Dermis microvascular lymphatic vessel endothelial cell (primary cell): ENCODE data around the gene TH. TPM values are rescaled to one million over a fixed set of nuclear protein-coding genes. Genes with fewer than 3 reads are reported as not detected.
"Not testable (repeated sequence)": the region's sequence is repeated elsewhere in the genome, so short reads cannot be mapped to it uniquely, and the experiment has no call there.

Experiments used
- DNase-seq, 2 donors: peaks; one replicate each; pipeline versions ENCODE4 v3.0.0 to v3.0.0-alpha.2; 2010; ENCODE audit warnings: low read depth in 2 of 2
- total RNA-seq: library from RNA; depleted of rRNA; stranded (reverse); fragments of >200 nt; gene quantifications from 2 replicates; pipeline ENCODE4 v1.2.1, GENCODE V29; 2014

Gene TH
- total RNA-seq, 1 donor from 2014 or later, result 0.13 TPM

DNA sequence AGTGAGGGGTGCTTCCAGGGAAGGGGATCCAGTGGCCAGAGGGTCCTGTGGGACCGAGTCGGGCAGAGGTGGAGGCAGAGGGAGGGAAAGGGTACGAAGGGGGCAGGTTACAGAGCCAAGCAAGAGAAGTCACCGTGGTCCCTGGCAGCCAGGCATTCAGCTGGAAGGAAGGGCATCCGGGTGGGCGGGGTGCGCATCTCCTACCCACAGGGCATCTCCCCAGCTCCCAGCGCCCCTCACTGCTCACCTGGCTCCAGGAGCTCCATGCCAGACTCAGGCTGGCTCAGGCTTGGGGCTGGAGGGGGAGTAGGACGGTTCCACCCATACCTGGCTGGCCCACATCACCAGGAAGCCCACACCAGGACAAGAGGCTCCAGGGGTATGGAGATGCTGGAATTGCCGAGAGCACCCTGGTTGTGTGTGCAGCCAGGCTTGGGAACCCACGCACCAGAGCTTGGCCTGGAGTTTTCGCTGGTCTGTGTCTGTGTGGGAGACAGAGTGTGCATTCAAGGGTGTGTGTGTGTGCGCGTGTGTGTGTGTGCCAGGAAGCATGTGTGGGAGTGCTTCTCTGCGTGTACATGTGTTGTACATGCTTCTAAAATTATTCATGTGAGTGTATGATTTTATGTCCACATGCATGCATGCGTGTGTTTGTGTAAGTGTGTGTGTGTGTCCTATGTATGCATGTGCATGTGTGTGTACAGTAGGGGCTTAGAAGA lies 6.6 kb upstream of the TH start:
- DNase-seq, result not testable (repeated sequence)

DNA sequence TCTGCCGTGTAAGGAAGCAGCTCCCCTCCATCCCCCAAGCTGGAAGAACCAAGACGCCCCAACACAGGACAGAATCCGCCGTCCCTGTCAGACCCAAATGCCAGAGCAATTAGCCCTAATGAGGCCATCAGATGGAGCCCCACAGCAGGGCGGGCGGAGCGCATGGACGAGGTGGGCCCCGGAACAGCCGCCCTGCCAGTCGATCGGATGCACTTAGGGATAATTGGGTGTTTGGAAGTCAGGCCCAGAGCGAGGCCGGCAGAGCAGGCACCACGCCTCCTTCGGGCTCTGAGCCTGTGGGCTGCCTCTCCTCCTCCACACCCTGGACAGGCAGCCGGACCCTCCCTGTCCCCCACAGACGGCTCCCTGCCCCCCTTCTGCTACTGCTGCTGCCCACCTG lies 5.5 kb upstream of the TH start:
- DNase-seq, result no peak

DNA sequence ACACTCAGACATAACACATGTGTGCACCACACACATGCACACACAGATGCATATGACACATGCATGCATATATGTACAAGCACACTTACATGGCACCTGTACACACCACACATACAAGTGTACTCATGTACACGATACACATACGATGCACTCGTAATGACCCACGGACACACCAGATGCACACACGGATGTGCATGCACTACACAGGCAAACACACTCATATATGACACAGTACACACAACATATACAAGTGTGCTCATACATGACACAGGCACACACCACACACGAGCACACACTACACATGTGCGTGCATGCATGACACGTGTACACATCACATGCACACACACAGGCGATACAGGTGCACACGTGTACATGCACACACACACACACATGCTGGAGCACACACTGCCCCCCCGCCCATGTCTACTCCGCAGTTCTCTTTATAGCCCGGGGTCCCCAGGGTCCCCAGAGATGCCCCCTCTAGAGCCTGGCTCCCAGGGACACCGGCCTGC lies 4.8 kb upstream of the TH start:
- DNase-seq, result no peak

DNA sequence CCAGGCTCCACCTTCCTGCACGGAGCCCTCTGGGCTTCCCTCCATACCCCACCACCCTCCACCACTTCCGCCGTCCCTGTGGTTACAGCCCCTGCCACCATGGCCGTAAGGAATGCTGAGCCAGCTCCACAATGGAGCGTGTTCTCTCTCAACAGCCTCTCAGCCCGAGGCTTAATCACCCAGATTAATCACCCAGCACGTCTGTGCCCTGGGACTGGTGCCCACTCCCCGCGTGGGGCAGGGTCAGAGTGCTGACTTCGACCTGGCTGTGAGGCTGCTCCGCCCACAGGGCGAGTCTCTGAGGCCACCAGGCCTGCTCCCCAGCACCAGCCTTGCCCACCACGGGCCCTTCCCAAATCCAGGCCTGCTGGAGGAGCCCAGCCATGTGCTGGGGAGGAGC lies 4.0 kb upstream of the TH start:
- no peak for DNase-seq

DNA sequence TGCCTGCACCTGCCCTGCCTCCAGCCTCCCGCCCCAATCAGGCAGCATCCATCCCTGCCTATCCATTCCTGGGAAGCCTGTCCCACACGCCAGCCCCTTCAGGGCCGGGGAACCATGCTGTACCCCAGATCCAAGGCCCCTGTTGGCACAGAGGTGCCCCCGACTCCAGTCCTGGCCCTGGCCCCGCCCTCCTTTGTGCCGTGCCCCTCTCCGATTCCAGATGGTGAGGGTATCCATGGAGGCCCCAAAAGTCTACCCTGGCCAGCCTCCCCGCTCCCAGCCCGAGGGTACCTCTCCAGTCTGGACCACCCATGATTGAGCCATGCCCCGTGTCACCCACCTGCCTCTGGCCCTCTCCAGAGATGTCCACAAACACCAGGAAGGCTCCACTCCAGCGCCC lies 2.7 kb upstream of the TH start:
- no peak for DNase-seq

DNA sequence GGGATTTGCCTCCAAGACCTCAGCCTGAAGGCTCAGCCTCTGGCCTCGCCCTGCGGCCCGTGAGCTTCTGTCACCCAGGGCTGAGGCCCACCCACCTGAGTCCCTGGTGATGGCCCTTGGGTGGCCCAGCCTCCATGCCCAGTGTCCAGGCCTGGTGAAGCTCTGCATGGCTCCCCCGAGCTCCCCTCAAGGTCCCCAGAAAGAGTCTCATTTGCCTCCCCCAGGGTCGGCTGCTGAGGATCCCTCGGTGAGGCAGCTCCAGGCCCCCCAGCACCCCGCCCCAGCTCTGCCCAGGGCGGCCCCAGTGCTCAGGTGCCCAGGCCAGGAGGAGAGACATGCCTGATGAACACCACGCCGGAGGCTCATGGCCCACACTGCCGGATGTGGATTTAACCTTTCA lies 2.1 kb upstream of the TH start:
- DNase-seq, result no peak

DNA sequence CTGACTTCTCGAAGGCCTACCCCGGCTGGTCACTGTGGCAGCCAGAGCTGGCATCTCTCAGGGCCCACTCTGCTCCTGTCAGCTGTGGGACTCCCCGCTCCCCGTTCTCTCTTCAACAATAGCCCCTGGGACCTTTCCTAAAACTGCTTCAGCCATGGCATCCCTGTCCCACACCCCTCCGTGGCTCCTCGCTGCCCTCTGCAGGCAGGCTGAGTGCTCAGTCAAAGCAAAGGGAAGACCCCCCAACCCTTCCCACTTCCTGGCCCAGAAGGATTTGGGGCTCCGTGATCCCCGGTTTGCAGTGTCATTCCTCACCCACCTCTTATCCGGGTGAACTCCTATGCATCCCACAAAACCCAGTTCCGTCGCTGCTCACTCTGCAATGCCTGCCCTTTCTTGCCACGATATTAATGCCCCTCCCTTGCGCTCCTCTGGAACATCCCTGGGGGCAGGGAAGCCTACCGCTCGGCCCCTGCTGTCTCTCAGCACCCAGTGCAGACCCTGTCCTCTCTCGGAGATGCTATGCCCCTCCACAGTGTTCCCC lies 1.6 kb upstream of the TH start:
- DNase-seq, result no peak

DNA sequence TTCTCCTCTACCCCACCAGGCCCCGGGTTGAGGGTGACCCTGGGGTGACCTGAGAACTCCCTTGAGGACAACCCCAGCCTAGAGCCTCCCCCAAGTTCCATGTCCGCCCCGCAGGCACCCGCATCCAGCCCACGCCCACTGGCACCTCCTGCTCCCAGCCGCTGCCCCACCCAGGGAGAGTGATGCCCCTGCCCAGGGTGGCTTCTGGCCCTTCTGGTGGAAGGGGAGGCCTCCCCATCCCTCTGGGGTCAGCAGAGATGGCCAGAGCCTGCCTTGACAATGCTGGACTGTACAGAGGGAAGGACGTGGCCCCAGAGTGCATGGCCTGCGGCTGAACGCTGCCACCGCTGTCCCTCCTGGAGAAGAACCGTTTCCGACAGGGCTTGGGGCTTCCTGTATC lies 1.1 kb upstream of the TH start:
- DNase-seq, result no peak

DNA sequence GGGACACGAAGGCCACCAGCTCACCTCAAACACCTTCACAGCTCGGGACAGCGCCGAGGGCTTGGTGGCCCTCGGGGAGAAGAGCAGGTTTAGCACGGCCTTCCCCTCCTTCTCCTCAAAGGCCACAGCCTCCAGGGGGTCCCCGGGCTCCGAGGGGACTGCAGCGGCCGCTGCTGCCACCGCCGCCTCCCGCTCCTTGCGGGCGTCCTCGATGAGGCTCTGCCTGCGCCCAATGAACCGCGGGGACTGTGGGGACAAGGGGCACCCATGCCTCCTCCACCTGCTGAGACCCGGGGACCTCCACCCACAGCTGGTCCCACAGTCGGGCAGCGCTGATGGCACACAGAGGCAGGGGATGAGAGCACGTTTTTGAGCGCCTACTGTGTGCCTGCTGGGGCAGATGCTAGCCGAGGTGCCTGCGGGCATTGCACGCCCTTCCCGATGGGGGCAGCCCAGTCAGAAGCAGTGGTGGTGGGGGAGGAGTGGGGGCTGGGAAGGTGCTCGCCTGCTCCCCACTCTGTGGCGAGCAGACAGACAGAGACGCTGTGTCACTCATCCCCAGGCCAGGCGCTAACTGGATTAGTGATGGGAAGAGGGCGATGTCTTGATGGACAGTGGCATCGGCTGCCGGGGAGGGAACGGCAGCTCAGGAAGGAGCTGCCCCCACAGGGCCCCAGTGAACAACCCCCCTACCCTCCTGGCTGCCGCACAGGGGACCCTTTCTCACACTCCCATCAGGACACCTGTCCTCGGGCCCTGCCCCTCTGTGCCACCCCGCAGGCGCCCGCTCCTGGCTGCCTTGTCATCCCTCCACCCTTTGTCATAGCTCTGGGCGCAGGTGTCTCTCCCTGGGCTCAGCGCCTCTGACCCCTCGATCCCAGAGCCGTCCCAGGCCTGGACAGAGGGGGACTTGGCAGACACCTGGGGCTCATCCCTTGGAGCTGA lies 1.7 kb downstream of the TH start:
- DNase-seq, result no peak

DNA sequence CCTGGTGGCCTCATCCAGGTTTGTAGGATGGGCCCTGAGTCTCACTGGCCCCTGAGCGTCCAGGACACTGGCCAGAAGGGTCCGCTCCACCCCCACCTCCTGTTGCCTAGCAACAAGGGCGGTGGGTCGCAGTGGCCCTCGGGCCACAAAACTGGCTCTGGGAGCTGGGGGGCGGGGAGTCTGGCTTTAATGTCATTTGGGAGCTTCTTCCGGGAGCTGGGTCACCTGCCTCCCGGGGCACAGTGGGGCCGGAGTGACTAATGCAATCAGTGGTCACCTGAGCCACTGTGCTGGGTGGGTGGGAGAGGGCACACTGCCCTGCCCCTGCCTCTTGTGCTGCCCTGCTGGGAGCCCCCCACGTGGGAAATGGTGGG lies 2.6 kb downstream of the TH start:
- no peak for DNase-seq

DNA sequence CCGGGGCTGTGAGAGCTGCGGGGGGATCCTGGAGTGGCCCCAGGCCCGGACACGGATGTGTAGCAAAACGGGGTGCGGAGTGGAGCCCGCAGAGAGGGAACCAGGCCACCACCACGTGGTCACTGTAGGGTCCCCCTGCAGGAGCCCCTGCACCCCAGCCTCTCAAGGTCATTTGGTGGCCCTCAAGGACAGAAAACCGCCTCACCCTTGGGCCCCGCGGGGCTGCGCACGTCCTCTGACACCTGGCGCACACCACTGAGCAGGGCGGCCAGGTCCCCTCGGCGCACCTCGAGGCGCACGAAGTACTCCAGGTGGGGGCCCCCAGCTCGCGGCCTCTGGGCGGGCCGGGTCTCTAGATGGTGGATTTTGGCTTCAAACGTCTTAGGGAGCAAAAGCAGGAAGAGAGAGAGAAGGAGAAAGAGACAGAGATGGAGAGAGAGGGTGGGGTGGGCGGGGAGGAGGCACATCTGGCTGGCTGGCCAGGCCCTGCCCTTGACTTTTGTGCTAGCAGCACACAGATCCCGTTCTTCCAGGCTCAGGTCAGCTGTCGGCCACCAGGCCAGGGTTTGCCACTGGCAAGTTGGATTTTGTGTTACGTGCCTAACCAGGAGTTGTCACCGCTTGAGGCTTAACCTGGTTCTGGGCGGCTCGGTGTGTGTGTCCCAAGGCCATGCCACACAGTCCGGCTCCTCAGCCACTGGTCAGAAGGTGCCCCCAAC lies 3.2 kb downstream of the TH start:
- DNase-seq, result no peak

DNA sequence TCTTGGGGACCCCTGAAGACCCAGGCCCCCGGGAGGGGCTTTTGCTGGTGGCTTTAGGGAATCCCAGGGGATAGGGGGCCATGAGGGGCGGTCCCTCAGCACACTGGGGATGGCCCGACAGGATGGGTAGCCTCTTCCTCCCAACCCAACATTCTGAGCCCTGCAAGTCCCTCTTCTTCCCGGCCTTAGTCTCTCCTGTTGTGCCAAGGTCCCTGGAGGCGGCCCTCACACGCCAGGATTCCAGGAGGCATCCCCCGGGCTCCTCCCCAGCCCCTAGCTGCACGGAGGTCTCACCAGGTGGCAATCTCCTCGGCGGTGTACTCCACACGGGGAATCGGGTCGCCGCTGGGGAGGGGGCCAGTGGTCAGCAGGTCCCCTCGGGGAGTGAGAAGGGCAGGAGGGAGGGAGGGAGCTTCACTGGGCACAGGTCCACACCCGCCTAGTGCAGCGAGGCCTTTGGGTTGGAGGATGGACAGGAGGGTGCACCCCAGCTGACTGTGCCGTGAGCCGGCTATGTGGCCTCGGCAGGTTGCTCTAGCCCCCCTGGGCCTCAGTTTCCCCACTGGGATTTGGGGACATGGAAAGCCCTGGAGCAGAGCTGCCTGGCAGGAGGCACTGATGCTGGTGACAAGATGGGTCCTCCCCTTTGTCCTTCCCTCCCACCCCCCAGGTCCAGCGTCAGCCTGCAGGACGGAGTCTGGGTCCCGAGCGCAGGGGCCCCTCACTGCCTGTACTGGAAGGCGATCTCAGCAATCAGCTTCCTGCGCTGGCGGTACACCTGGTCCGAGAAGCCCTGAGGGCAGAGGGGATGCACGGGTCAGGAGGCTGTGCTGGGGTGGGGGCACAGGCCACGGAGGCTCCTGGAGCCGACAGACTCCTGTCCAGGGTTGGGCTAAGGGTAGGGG lies 4.2 kb downstream of the TH start:
- DNase-seq, result no peak

DNA sequence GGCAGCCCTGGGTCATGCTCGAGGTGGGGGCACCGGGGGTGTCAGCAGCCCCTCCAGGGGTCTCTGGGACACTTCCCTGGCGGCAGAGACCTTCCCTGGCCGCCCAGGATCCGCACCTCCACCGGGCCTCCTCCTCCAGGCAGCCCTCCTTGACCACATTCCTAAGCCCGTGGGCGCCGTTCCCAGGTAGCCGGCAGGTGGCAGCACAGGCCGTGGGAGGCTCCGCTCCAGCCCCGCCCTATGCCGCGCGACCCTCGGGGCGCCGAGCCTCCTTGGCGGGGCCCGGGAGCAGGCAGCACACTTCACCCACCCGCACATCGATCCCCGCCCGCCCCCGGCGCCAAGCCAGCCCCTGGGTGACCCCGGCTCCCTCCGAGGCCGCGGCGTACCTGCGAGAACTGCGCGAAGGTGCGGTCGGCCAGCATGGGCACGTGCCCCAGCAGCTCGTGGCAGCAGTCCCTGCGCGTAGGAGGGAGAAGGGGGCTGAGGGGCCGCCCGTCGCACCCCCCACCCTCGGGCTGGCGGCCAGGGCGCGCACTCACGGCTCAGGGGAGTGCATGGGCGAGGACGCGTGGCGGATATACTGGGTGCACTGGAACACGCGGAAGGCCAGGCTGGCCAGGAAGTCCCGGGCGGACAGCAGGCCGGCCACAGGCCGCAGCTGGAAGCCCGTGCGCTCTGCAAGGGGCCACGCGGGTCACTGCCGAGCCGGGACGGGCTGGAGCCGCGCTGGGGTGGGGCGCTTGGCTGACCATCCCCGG lies 5.3 kb downstream of the TH start:
- DNase-seq, result peak in 1 of 2 donors; percentile 11

DNA sequence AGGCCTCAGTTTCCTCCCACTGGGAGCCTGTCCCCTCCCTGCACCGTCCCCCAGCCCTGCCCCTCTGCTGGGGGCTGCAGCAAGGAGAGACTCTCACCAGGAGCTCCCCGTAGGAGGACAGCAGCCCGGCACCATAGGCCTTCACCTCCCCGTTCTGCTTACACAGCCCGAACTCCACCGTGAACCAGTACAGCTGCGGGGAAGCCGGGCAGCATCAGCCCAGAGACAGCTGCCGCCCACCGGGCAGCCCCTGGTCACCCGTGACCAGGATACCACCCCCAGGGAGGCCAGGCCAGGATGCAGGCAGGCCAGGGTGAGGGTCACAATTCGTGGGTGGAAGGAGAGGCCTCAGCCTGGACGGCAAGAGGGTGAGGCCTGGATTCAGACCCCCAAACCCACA lies 6.0 kb downstream of the TH start:
- no peak for DNase-seq

DNA sequence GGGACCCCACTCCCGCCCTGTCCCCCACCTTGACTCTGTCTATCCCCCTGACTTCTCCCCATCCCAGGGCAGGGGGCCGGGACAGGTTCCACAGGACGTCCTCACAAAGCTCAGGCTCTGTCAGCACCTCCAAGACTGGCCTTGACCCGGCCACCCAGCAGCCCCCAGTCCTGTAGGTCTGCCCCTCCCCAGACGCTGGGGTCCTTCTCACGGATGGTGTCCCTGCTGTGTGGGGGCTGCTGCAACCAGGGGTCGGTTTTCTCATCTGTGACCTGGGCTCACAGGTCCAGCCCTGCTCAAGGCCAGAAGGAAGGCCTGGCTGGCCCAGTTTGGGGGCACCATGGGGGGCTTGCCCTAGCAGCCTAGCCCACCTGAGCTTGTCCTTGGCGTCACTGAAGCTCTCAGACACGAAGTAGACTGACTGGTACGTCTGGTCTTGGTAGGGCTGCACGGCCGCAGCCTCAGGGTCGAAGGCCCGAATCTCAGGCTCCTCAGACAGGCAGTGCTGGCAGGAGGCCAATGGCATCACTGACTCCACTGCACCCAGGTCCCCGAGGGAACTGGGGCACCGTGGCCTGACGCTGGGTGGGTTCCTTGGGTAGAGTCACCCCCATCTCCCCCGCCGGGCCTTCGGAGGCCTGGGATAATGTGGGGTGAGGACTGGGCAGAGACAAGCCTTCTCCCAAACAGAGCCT lies 6.6 kb downstream of the TH start:
- no peak for DNase-seq

DNA sequence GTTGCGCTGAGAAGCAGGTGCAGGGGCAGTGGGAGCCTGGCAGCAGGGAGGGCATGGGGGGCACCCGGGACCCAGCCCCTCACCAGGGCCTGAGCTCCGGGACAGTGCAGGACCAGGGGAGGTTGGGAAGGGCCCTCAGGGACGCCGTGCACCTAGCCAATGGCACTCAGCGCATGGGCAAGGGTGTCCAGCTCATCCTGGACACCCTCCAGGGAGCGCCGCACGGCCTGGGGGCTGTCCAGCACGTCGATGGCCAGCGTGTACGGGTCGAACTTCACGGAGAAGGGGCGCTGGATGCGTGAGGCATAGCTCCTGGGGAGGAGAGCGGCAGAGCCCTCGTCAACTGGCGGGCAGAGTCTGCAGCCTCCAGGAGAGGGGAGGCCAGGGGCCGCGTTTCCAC lies 7.5 kb downstream of the TH start:
- no peak for DNase-seq

DNA sequence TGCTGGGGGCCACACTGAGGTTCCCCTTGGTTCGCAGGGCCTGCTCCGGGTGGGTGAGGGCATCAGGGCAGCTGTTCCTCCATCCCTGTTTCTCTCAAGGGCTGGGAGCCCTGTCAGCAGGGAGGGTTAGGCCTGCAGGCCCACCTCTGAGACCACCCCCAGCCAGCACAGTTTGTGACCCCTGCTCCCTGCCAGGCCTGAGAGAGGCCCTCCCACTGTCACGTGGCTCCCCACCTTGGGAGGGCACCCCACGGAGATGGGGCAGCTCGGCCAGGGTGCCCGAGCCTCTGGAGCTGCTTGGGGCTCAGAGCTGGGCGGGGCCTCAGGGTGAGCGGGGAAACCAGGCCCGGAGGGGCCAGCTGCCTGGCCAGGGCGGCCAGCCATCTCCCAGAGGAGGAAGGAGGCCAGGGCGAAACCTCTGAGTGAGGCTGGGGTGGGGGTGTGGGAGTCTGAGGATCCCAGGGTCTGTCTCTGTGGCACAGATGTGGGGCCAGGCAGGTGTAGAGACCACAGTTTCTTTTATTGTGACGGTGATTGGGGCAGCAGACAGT lies 8.1 kb downstream of the TH start:
- DNase-seq, result no peak

DNA sequence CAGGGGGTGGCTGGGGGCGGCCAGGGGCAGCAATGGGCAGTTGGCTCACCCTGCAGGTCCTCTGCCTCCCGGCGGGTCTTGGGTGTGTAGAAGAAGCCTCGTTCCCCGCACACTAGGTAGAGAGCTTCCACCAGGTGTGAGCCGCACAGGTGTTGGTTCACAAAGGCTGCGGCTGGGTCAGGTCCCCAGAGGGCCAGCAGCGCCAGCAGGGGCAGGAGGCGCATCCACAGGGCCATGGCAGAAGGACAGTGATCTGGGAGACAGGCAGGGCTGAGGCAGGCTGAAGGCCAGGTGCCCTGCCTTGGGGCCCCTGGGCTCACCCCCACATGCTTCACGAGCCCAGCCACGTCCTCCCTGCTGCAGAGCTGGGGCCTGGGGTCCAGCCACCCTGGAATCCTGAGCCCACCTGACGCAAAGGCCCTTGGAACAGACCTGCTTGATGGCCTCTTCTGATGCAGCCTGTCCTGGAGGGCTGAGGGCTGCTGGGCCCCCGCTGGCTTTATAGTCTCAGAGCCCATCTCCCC lies 10.8 kb downstream of the TH start, which contains the start of gene INS:
TSS of gene INS (minus strand) at position 474 of the 524 bp plus-strand sequence. CDS start at position 236, 238 bp downstream.
- DNase-seq, result no peak
